HL-60/S4 treated with phorbol 12-myristate 13-acetate at 8.2 ng/mL for 4 days and 3 days (cell line): ENCODE measurements around the gene ANKRD1.

Experiments used
- in situ Hi-C: fragments of 300-500 bp; cut with MboI; formaldehyde crosslinking; loops from 2 replicates; pipeline ENCODE4 v1.15.0; 2022; ENCODE audit warnings: low sequenced_read_pairs

ANKRD1 gene

DNA sequence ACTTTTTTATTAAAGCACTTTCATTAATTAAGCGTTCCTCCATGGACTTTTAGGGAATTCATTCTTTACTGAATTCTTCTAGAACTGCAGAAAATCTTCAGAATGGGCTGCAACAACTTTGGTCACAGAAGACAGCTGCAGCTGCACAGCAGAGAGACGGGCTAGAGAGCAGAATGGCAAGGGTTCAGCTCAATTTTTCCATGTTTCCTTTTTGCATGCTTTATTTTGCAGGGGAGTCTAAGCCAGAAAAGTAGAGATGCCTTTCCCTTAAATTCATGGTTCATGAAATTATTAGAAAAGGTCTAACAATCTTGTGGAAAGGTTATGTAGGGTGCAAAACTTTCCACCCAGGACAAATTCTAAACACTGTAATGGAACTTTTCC, 15.4 kb upstream of the ANKRD1 start:
- in situ Hi-C loops, result no loop called here

DNA sequence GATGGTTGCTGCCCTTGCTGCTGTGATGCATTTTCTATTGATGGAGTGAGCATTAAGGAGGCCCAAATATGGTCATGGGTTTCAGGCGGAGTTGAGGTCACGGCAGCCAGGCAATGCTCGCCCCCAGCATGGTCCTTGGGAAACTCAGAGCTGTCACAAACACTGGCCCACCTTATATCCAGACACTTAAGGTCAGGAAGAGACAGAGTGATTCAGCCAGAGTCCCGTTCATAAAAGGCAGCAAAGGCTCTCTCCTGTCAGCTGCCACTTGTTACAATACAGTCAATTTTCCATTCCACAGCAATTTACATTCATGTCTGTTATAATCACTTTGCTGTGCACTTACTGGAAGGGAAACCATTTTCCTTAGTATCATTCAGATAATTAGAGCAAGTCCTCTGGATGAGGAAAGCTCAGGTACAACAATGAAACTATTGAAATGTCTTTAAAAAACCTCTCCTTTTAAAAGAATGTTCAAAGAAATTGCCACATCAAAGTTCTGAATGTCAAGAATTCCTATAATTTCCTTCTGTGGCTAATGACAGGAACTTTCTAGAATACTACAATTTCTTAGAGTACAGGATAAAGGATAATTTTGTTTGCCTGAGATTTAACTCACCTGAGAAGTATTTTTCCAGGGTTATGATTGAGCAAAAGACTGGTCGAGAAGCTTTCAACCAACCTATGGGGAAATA, 14.8 kb upstream of the ANKRD1 start:
- in situ Hi-C loops, result no loop called here

DNA sequence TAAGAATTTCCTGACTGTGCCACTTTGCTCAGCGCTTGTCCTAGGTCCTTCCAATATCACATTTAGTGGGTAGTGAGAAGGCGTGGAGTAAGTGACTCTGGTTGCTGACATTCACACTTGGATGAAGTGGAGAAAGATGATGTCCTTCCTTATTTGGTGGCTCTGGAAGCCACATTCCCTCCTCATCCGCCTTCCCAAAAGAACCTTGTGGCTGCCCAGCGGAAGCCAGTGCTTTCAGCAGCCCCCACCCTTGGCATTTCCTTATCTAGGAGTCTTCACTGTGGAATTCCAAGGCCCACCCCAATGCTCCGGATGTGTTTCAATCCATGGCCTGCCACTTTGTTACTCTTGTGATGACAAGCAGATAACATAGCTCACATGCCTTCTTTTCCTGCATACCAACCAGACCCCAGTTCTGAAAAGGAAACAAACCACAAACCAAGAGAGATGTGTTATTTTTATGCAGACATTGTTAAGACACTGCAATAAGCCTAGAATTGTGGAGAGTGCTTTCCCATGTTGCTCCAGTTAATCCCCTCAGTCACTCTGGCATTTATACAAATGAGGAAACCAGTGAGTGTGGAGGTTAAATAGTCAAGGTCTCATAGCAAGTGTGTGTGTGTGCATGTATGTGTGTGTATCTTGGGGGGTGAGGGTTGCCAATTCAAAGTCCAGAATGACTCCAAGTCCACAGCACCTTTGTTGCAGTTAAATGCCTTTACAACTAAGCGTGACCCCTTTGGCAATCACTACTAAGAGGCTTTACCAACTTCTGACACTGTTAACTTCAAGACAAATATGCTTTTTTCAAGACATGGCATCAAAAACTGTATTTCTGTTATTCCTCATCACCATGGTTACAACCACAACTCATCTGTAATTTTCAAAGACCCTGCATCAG, 10.3 kb upstream of the ANKRD1 start:
- in situ Hi-C loops, result no loop called here

DNA sequence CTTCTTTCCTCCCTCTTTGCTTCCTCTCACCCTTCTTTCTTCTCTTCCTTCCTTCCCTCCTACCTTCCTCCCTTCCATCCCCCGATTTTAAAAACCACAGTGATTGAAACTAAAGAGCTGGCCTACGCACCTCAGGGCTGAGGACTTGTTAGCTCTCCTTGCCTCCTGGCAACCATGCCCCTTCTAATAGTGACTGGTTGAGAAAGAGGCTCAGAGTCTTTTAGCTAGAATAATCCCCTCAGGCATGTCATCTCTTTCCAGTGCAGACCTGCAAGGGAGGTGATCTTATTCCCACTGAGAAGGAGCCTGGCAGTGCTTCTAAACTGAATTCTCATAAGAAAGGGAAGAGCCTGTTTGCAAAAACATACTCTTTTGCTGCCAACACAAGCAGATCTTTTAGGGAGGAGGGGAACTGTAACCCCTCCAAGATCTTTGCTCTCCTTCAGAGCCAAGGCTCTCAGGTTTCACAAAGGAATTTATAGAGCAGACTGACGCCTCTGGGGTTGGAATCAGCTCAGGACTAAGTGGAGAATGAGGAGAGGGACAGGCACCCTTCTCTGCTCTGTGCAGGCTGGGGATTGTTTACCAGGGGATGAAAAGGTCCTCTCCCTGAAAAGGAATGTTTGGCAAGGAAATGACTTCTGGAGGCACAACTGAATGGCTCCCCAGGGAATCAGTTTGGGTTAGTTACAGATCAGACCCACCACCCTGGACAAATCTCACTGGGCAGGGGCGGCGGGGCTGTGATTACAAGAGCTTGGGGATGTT, 9.4 kb upstream of the ANKRD1 start:
- in situ Hi-C loops, result no loop called here

DNA sequence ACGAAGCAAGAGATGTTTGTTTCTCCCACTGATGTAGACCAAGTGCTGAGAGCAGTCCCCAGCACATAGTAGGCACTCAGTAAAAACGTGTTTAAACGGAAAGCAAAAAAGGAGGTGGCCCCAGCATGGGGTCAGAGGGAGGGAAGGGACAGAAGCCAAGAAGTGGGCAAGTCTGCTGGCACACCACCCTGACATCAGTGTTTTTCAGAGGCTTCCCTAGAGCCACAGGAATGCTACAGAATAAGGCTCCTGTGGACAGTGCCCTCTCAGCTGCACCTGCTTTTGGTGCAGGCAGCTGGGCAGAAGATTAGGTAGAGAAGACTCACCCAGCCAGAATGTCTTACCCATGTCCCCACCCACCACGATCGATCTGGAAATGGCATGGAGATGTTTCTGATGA, 8.3 kb upstream of the ANKRD1 start:
- in situ Hi-C loops, result no loop called here

DNA sequence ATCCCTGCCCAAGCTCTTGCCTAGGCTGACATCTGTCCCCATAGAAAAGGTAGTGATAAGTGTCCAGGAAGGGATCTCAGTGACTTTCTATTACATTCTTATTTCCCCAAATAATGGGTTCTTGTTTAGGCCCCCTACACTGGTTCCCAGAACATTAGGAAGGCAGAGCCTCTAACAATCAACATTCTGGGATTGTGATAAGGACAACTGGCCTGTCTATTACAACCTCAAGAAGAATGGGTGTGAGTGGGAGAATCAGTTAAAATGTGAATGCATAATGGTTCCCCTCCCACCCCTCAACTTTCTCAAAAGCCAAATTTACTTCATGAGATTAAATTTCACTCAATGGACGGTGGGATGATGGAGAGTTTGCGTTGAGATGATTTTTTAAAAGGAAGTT, 6.4 kb upstream of the ANKRD1 start:
- in situ Hi-C loops, result no loop called here

DNA sequence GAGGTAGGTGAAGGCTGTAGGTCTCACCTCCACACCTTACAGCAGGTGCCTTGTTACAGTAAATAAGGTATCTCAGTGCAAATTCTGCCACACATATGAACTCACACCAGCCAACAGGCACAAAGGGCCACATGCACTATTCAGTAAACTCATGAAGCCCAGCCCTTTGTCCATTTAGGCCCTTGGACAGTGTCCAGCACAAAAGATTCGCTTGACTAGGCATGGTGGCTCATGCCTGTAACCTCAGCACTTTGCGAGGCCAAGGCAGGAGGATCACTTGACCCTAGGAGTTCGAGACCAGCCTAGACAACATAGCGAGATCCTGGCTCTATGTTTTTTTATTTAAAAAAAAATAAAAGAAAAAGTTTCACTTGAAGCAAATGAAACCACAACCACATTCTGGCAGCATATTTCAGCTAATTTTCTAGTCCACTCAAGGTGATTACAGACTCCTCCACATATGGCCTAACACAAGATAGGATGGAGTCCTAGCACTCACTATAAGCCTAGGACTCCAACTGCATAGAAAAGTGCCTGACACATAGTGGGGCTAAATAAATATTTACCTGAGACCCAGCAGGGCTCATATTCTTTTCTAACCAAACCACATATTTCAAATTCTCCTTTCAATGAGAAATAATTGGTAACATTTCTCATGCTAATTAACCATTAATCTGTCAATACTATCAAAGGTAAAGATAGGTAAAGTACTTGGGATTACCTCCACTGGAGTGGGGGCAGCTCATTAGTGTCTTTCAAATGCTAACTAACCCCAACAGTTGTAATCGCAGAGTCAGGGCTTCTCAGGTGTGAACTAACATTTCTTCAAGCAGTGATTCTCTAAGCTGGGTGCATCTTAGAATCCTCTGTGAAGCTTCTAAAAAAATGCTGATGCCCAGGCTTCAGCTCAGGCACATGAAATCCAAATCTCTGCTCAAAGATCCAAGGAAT, 4.5 kb upstream of the ANKRD1 start:
- in situ Hi-C loops, result no loop called here

DNA sequence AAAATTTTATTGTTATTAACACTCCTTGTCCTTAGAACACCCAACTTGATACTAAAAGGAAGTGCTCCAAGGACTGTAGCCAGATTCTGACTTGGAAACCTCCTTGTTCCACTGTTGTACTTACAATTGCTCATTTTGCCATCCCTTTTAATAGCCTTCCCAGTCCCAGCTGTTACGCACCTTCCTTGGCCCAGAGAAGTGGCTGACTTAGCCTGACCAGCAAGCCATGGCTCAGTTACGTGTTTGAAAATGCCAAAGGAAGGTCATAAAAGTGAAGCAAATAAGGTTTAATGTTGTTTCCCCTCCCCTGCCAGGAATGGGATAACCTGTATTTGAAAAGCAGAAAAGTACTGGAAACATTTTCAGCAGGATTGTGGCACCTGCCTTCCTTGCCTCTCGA, 3.7 kb upstream of the ANKRD1 start:
- in situ Hi-C loops, result no loop called here

DNA sequence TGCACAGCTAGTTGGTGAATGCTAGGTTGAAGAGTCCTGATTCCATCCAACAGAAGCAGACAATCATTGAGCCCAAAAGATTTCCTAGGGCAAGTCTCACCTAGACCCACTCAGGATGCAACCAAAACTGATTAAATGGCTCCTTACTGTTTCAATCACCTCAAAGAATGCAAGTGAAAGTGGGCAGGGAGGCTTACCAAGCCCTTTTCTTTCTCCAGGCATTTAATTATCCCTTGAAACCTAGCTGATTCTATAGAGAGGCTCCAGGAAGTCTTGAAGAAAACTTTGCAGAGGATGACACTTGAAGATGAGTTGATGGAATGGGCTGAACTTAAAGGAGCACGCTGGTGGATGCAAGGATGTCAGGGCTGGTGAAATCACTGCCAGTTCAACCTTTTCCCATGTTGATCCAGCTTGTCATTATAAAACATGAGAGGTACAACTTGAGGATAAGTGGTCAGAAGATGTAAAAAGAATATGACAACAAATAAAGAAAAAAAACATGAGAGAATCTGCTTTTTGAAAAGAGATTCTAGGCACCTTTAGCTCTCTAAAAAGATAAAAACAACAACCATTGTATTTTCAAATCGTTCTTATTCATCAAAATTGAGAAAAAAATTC, 2.3 kb upstream of the ANKRD1 start:
- in situ Hi-C loops, result no loop called here

DNA sequence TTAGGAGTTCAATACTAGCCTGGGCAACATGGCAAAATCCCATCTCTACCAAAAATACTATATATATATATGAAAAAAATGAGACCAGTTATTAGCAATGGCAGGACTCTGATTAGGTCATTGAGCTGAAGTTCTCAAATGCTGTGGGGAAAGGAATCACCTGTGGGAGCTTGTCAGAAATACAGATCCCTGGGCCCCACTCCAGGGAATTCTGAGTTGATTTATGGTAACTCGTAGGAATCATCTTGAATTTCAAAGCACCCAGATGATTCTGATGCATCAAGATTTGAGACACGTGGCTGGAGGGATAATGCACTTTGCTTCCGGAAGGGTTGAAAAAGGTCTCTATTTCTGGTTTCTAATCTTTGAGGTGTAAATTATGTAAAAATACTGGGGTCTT, 1.0 kb upstream of the ANKRD1 start:
- in situ Hi-C loops, result no loop called here

DNA sequence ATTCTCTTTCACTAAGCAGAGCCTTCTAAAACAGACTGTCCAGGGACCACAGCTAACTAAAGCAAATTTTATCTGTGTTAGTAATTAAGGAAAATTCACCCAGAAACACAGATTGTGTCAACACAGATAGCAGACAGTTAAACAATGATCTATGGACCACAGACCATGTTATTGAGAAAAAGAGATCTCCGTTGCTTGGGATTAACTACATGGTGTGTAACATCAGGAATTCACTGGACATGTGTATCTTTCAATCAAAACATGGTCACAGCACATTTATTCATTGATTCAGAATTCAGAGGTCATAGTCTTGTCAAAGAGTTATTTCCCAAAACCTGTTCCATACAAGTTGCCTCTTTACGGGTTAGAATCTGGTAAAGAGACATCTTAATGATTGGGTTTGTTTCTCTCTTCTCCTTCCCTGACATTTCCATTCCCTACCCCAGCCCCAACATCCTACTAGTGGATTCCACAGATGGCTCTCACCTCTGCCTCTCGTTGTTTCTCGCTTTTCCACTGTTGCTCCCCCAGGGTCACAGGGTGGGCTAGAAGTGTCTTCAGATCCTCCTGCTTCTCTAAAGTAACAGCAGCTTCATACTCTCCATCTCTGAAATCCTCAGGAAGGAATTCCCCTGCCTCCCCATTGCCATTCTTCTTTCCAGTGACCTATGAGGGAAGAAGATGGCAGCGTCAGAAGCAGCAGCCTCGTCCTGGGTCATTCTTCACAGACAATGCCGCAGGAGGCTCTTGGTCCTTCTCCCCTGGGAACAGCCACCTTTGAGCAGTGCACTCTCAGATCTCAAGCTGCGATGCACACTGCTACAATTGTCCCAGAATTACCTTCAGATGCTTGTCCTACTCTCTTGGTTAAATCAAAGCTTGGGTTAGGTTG, 958 bp downstream of the ANKRD1 start:
- in situ Hi-C loops, result no loop called here

DNA sequence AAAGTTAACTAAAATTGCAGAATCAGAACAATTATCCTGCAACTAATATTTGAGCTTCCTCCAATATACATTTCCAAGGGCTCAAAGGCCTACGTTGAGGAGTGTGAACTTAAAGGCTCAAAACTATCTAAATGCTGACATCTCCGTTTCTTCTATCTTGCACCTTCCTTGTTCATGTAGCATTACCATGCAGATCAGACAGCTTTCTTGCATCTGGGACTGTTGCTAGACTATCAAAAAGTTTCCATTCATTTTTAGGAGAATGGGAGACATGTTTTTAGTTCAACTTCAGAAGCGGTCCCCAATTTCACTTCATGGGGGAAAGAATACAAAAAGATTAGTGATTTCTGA, 2.9 kb downstream of the ANKRD1 start:
- in situ Hi-C loops, result no loop called here

DNA sequence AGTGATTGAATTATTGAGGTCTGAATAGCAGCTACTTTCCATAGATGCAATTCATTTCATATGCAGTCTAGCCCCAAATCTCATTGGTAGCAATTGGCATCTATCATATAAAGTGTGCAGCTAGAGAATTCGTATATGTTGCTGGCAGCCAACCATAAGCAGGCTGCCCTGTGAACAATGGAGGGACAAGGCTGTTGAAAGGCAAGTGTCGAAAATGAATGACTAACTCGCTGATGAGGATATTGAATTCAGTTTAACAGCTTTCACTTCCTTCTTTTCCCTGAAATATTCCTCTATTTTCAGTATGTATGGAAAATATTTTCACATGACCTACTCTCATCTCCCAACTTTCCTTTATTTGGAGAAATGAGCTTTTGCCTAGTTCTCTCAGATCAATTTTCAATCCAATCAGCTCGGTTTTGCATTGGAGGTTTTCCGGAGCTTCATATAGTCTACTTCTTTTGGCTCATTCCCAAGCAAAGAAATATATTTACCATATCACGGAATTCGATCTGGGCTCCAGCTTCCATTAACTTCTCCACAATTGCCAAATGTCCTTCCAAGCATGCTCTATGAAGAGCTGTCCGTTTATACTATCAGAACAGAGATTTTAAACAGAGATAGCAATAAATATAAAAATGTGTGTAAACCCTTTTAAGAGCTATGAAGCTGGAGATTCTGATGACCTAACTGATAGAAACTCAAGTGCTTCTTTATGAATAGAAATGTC, 3.5 kb downstream of the ANKRD1 start:
- in situ Hi-C loops, result no loop called here

DNA sequence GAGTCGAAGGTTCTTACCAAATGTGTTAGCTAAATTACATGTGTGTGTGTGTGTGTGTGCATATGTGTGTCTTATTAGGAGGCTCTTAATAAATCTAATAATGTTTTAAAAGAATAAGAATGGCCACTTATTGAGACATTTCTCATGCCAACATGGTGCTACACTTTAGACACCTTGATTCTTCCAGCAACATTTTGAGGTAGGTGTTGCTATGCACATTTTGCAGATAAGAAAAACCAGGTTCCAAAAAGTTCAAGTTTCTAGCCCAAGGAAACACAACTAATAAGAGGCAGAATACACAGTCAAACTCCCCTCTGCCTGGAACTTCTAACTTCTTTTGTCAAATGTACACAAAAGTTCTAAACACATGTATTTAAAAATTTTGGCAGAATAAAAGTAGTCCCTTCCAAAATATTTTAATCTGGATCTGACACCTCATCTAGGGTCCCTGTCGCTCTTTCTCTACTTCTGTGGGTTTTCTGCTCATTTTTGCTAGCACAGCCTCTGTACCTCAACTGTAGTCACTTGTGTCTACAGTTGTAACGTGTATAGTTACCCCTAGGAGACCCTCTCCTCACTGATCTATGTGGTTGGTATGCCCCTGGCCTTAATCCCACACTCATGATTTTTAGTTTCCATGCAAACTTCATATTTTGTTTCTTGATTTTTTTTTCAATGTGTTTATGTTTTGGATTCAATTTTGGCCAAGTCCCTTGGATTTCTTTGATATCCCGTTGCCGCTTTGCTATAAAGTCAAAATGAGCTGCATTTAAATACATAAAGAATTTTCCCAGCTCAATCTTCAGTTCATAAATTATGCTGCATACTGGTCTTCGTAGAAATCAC, 4.3 kb downstream of the ANKRD1 start:
- in situ Hi-C loops, result no loop called here

DNA sequence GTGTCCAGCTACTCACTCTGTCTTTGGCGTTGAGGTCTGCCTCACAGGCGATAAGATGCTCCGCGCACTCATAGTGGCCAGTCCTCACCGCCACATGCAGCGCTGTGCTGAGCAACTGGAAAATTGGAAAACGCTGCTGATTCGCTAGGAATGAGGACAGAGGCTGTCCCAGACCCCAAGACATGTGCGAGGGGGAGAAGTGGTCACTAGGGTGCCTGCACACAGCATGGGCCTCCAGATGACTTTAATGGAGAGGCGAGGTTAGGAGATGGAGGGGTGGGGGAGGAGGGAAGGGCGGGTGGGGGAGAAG, 5.2 kb downstream of the ANKRD1 start:
- in situ Hi-C loops, result no loop called here

DNA sequence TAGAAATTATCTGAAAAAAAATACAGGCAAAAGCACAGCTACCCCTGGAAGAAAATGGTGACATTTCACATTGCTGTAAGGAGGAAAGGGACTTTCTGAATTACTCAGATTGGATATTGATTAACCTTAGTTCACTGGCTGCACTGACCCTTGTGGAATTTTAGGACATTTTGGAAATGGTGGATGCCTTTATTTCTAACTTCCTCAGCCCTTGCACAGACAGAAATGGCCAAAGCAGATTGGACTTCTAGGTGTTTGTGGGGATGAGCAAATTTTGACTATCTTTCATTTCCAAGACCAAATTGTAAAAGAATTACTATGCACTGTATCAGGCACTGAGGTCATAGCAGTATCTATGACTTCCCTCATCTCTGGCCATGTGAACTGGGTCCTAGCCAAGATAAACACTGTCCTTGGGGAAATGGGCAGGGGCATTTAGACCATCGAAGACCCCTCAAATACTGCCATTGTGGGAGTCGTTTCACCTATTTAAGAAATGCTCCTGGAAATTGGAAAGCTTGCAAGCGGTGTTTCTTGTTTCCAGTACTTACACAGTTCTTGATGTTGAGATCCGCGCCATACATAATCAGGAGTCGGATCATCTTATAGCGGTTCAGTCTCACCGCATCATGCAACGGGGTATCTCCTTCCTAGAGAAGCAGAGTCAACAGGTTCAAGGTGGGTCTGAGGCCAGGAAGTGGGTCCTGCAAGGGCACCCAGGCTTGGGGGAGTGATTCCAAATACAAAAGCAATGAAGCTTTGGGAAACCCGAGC, 5.7 kb downstream of the ANKRD1 start:
- in situ Hi-C loops, result no loop called here

DNA sequence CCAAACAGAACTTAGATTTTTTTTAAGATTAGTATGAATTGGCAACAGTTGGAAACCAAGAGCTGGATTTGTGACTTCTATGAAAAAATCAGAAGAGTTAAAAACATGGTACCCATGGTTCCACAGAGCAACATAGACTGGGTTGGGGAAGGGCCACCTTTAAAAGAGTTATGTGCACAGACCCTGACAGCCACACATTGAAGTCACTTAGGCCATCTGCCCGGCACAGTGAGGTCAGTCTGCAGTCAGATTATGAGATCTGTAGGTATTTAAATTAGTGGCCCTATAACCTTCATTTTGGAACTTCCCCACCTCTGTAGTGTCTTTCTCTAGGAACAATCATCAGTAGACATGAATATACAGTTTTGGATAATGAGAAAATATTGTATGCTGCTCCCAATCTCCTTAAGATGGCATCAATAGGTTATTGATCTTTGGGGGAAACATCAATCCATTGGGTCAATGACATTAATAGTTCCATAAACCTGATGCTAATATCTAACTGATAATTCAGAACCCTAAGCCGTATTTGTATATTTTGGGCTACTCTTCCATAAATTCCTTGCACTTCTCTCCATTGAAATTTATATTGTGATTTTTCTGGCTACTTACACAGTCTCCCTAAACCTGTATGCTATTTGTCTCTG, 7.0 kb downstream of the ANKRD1 start:
- in situ Hi-C loops, result no loop called here
